ENCODE measurements around the gene C11orf16.

C11orf16 gene

GRCh38 chr11:8908099-8908498 lies 24.6 kb downstream of the C11orf16 start:
- H3K4me1 ChIP-seq (ENCODE audit: insufficient read depth, low read length, poor library complexity, severe bottlenecking), result peaks cover 12% of the 10 kb centered on the region

GRCh38 chr11:8907116-8907515 lies 25.6 kb downstream of the C11orf16 start:
- H2AFZ ChIP-seq (ENCODE audit: low read length), result no peak overlapping the region
- H3F3A ChIP-seq (ENCODE audit: low read depth), result no peaks in the 10 kb centered on the region
- peaks cover 7% of the 10 kb centered on the region for H3K4me1 ChIP-seq (ENCODE audit: insufficient read depth, low read length, poor library complexity, severe bottlenecking)
- H3K9me3 ChIP-seq (ENCODE audit: insufficient read depth, low read depth, low read length), result no peaks in the 10 kb centered on the region
- no peak overlapping the region for H3K4me3 ChIP-seq (ENCODE audit: low read length, poor library complexity, severe bottlenecking)
- no peaks in the 10 kb centered on the region for H3K9me2 ChIP-seq (replicated peaks; ENCODE audit: low read depth, low read length)
- H3K4me2 ChIP-seq (ENCODE audit: low read depth, low read length, poor library complexity, severe bottlenecking), result no peak overlapping the region
- TF ChIP-seq CTCF (conservative IDR thresholded peaks at IDR 0.05; ENCODE audit: low read length), result no peak
- no peak for TF ChIP-seq EZH2phosphoT487 (IDR thresholded peaks at IDR 0.05; ENCODE audit: borderline replicate concordance)
- peaks cover 8% of the 10 kb centered on the region for H3K79me2 ChIP-seq (ENCODE audit: insufficient read depth, low read length)
- H4K20me1 ChIP-seq (ENCODE audit: insufficient read depth, low read length, poor library complexity, severe bottlenecking), result peaks cover 1% of the 10 kb centered on the region
- no peak overlapping the region for H3K9ac ChIP-seq (ENCODE audit: low read depth, low read length, poor library complexity, severe bottlenecking)
- H3K36me3 ChIP-seq (ENCODE audit: insufficient read depth, low read length), result no peaks in the 10 kb centered on the region
- no peaks in the 10 kb centered on the region for H3K27me3 ChIP-seq (ENCODE audit: insufficient read depth, low read length, poor library complexity, severe bottlenecking)

More at GRCh38 chr11:8908099-8908498, 24.6 kb downstream of the C11orf16 start:
- H3K4me3 ChIP-seq (ENCODE audit: low read length, poor library complexity, severe bottlenecking), result no peak overlapping the region
- no peaks in the 10 kb centered on the region for H3F3A ChIP-seq (ENCODE audit: low read depth)
- no peak overlapping the region for H3K9ac ChIP-seq (ENCODE audit: low read depth, low read length, poor library complexity, severe bottlenecking)
- no peak overlapping the region for H3K4me2 ChIP-seq (ENCODE audit: low read depth, low read length, poor library complexity, severe bottlenecking)
- H3K27me3 ChIP-seq (ENCODE audit: insufficient read depth, low read length, poor library complexity, severe bottlenecking), result no peaks in the 10 kb centered on the region
- peaks cover 4% of the 10 kb centered on the region for H4K20me1 ChIP-seq (ENCODE audit: insufficient read depth, low read length, poor library complexity, severe bottlenecking)
- no peak overlapping the region for H2AFZ ChIP-seq (ENCODE audit: low read length)
- H3K36me3 ChIP-seq (ENCODE audit: insufficient read depth, low read length), result no peaks in the 10 kb centered on the region
- no peaks in the 10 kb centered on the region for H3K9me2 ChIP-seq (replicated peaks; ENCODE audit: low read depth, low read length)
- TF ChIP-seq EZH2phosphoT487 (IDR thresholded peaks at IDR 0.05; ENCODE audit: borderline replicate concordance), result no peak
- TF ChIP-seq CTCF (conservative IDR thresholded peaks at IDR 0.05; ENCODE audit: low read length), result no peak
- peaks cover 14% of the 10 kb centered on the region for H3K79me2 ChIP-seq (ENCODE audit: insufficient read depth, low read length)
- no peaks in the 10 kb centered on the region for H3K9me3 ChIP-seq (ENCODE audit: insufficient read depth, low read depth, low read length)

- TF ChIP-seq EZH2phosphoT487 (IDR thresholded peaks at IDR 0.05; ENCODE audit: borderline replicate concordance), result no peak
- TF ChIP-seq CTCF (conservative IDR thresholded peaks at IDR 0.05; ENCODE audit: low read length), result no peak
- Histone ChIP-seq H3F3A (ENCODE audit: low read depth) (no peaks in the 10 kb centered on the region), H3K9ac (ENCODE audit: low read depth, low read length, poor library complexity, severe bottlenecking) (no peak overlapping the region), H3K4me1 (ENCODE audit: insufficient read depth, low read length, poor library complexity, severe bottlenecking) (peaks cover 6% of the 10 kb centered on the region), H2AFZ (ENCODE audit: low read length) (no peak overlapping the region), H3K36me3 (ENCODE audit: insufficient read depth, low read length) (no peaks in the 10 kb centered on the region), H3K79me2 (ENCODE audit: insufficient read depth, low read length) (no peaks in the 10 kb centered on the region), H3K4me2 (ENCODE audit: low read depth, low read length, poor library complexity, severe bottlenecking) (no peak overlapping the region), H3K27me3 (ENCODE audit: insufficient read depth, low read length, poor library complexity, severe bottlenecking) (no peaks in the 10 kb centered on the region), H3K4me3 (ENCODE audit: low read length, poor library complexity, severe bottlenecking) (no peak overlapping the region), H4K20me1 (ENCODE audit: insufficient read depth, low read length, poor library complexity, severe bottlenecking) (no peaks in the 10 kb centered on the region), H3K9me3 (ENCODE audit: insufficient read depth, low read depth, low read length) (no peaks in the 10 kb centered on the region), H3K9me2 (replicated peaks; ENCODE audit: low read depth, low read length) (no peaks in the 10 kb centered on the region)
Observed at GRCh38 chr11:8905528-8906165, 27.1 kb downstream of the C11orf16 start.

All from Loucy (cell line).